Bronchial epithelial cell (primary cell): Measurements from ENCODE around the gene NRAP. TPM values are rescaled to one million over a fixed set of nuclear protein-coding genes. Genes with fewer than 3 reads are reported as not detected.
"Not testable (repeated sequence)": the region's sequence is repeated elsewhere in the genome, so short reads cannot be mapped to it uniquely, and the experiment has no call there.

Source experiments
- DNase-seq: peaks from one replicate; pipeline ENCODE4 v3.0.0-alpha.2; 2010; ENCODE audit warnings: low read depth
- FAIRE-seq: peaks from 2 replicates; lab custom pipeline; 2011; peaks lifted over from hg19 to GRCh38; lab: Jason Lieb, UNC
- H3K27me3 ChIP-seq: 2 replicates; pipeline ENCODE4 v1.5.1; 2011; ENCODE audit warnings: low read length; ENCODE audit not compliant: control insufficient read depth, insufficient read depth
- H3K36me3 ChIP-seq: 2 replicates; pipeline ENCODE4 v1.5.1; 2011; ENCODE audit warnings: low read length; ENCODE audit not compliant: control insufficient read depth, insufficient read depth
- H3K4me3 ChIP-seq: 2 replicates; pipeline ENCODE4 v1.5.1; 2011; ENCODE audit warnings: mild to moderate bottlenecking, low read depth, low read length, control low read depth
- CTCF ChIP-seq: IDR thresholded peaks from 2 replicates; pipeline ENCODE4 v1.5.1; 2011; ENCODE audit warnings: mild to moderate bottlenecking, moderate library complexity, low read length, control low read depth, inconsistent platforms; ENCODE audit not compliant: insufficient read depth, severe bottlenecking
- total RNA-seq: library from RNA; depleted of rRNA; stranded (reverse); fragments of >200 nt; gene quantifications from 2 replicates; pipeline ENCODE4 v1.2.1, GENCODE V29; 2014

NRAP gene
- total RNA-seq, 1 donor from 2014 or later: not detected

GRCh38 chr10:113663142-113663541 is 699 bp downstream of the NRAP start:
- DNase-seq (no peak), FAIRE-seq (no peak)
- H3K4me3 ChIP-seq: no peak overlapping the region
- H3K27me3 ChIP-seq: no peaks in the 10 kb centered on the region
- H3K36me3 ChIP-seq: no peaks in the 10 kb centered on the region
- no peak for TF ChIP-seq CTCF

GRCh38 chr10:113661332-113661731 is 2.5 kb downstream of the NRAP start:
- H3K36me3 ChIP-seq: no peaks in the 10 kb centered on the region
- no peak for FAIRE-seq
- DNase-seq: no peak
- TF ChIP-seq CTCF: no peak
- H3K27me3 ChIP-seq: no peaks in the 10 kb centered on the region
- H3K4me3 ChIP-seq: no peak overlapping the region

- FAIRE-seq: no peak
- no peak for DNase-seq
- Histone ChIP-seq H3K4me3 (no peak overlapping the region), H3K27me3 (no peaks in the 10 kb centered on the region), H3K36me3 (no peaks in the 10 kb centered on the region)
- no peak for TF ChIP-seq CTCF
These were observed 6.3 kb downstream of the NRAP start for GRCh38 chr10:113657544-113657943.

- H3K27me3 ChIP-seq: no peaks in the 10 kb centered on the region
- no peak for DNase-seq
- no peaks in the 10 kb centered on the region for H3K36me3 ChIP-seq
- no peak overlapping the region for H3K4me3 ChIP-seq
- TF ChIP-seq CTCF: no peak
- no peak for FAIRE-seq
These were observed 6.9 kb downstream of the NRAP start for GRCh38 chr10:113656896-113657295.

- H3K4me3 ChIP-seq, H3K36me3 ChIP-seq, DNase-seq, H3K27me3 ChIP-seq, FAIRE-seq: not testable (repeated sequence)
These were observed 11.4 kb downstream of the NRAP start for GRCh38 chr10:113652456-113652855.

- no peak for FAIRE-seq
- Histone ChIP-seq H3K4me3 (no peak overlapping the region), H3K27me3 (no peaks in the 10 kb centered on the region), H3K36me3 (no peaks in the 10 kb centered on the region)
- DNase-seq: no peak
- no peak for TF ChIP-seq CTCF
These were observed 11.9 kb downstream of the NRAP start for GRCh38 chr10:113651898-113652297.
